DOHH2 (cell line): ENCODE data around the gene AKT2.

Experiments
- EZH2phosphoT487 ChIP-seq: fragments of 200-600 bp; sonication (generic); IDR thresholded peaks from 2 replicates; pipeline ENCODE4 v1.6.1; 2017; ENCODE audit warnings: borderline replicate concordance, mild to moderate bottlenecking, antibody characterized with exemption, low read length, moderate library complexity, mixed read lengths
- TF ChIP-seq, protein P1 (sequence below): fragments of 200-600 bp; sonication (generic); IDR thresholded peaks from one replicate; pipeline ENCODE4 v1.5.1; 2014; ENCODE audit warnings: antibody characterized with exemption, mild to moderate bottlenecking, low read depth, low read length; ENCODE audit not compliant: poor library complexity, severe bottlenecking

DNA sequence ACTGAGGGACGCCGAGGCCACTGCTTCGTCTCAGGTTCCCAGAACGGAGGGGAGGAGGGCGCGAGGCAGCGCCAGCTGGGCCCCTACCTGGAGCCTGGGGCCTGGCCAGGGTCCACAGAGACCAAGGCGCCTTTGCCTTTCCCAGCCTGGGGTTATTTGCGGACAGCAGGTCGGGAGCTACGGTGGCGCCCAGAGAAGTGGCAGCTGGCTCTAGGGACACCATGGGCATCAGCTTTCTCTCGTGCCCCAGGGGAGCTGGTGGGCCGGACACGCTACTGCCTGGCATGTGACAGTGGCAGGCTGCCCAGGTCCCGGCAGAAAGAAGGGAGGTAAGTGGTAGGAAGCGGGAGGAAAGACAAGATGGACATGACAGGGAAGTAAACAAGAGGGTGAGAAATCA lies 19.0 kb downstream of the AKT2 start:
- TF ChIP-seq, protein P1, sequence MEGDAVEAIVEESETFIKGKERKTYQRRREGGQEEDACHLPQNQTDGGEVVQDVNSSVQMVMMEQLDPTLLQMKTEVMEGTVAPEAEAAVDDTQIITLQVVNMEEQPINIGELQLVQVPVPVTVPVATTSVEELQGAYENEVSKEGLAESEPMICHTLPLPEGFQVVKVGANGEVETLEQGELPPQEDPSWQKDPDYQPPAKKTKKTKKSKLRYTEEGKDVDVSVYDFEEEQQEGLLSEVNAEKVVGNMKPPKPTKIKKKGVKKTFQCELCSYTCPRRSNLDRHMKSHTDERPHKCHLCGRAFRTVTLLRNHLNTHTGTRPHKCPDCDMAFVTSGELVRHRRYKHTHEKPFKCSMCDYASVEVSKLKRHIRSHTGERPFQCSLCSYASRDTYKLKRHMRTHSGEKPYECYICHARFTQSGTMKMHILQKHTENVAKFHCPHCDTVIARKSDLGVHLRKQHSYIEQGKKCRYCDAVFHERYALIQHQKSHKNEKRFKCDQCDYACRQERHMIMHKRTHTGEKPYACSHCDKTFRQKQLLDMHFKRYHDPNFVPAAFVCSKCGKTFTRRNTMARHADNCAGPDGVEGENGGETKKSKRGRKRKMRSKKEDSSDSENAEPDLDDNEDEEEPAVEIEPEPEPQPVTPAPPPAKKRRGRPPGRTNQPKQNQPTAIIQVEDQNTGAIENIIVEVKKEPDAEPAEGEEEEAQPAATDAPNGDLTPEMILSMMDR = no peak
- no peak for TF ChIP-seq EZH2phosphoT487
